Loucy (cell line): ENCODE results near the gene RASGRP1.

Experiments
- H2AFZ ChIP-seq: fragments of 200-600 bp; sonication (generic); 2 replicates; pipeline ENCODE4 v1.6.0; 2016; ENCODE audit warnings: antibody characterized with exemption, mild to moderate bottlenecking, low read length, moderate library complexity
- H3F3A ChIP-seq: fragments of 200-600 bp; 2 replicates; pipeline ENCODE4 v1.6.0; 2016; ENCODE audit warnings: antibody characterized with exemption, low read depth, mild to moderate bottlenecking
- H3K27me3 ChIP-seq: fragments of 200-600 bp; sonication (generic); 2 replicates; pipeline ENCODE4 v1.6.1; 2014; ENCODE audit warnings: low read length, mild to moderate bottlenecking; ENCODE audit not compliant: insufficient read depth, poor library complexity, severe bottlenecking
- H3K36me3 ChIP-seq: fragments of 200-600 bp; sonication (generic); 2 replicates; pipeline ENCODE4 v1.6.1; 2016; ENCODE audit warnings: low read length; ENCODE audit not compliant: insufficient read depth
- H3K4me1 ChIP-seq: fragments of 200-600 bp; sonication (generic); 2 replicates; pipeline ENCODE4 v1.5.1; 2014; ENCODE audit warnings: low read length, mild to moderate bottlenecking; ENCODE audit not compliant: insufficient read depth, poor library complexity, severe bottlenecking
- H3K4me2 ChIP-seq: fragments of 200-600 bp; sonication (generic); 2 replicates; pipeline ENCODE4 v1.6.0; 2014; ENCODE audit warnings: antibody characterized with exemption, low read length, low read depth, mild to moderate bottlenecking; ENCODE audit not compliant: poor library complexity, severe bottlenecking
- H3K4me3 ChIP-seq: fragments of 200-600 bp; sonication (generic); 2 replicates; pipeline ENCODE4 v1.5.1; 2014; ENCODE audit warnings: low read length, mild to moderate bottlenecking, mixed read lengths; ENCODE audit not compliant: poor library complexity, severe bottlenecking
- H3K79me2 ChIP-seq: fragments of 200-600 bp; sonication (generic); 2 replicates; pipeline ENCODE4 v1.6.1; 2014; ENCODE audit warnings: low read length; ENCODE audit not compliant: insufficient read depth
- H3K9ac ChIP-seq: fragments of 200-600 bp; sonication (generic); 2 replicates; pipeline ENCODE4 v1.6.0; 2014; ENCODE audit warnings: mild to moderate bottlenecking, low read depth, low read length, moderate library complexity; ENCODE audit not compliant: poor library complexity, severe bottlenecking
- H3K9me2 ChIP-seq: fragments of 200-600 bp; sonication (generic); replicated peaks from 2 replicates; pipeline ENCODE4 v1.6.1; 2016; ENCODE audit warnings: low read depth, low read length, mixed read lengths
- H3K9me3 ChIP-seq: fragments of 200-600 bp; sonication (generic); 2 replicates; pipeline ENCODE4 v1.6.1; 2014; ENCODE audit warnings: mild to moderate bottlenecking, antibody characterized with exemption, low read length, low read depth; ENCODE audit not compliant: insufficient read depth
- H4K20me1 ChIP-seq: fragments of 200-600 bp; sonication (generic); 2 replicates; pipeline ENCODE4 v1.6.0; 2014; ENCODE audit warnings: antibody characterized with exemption, low read length, mild to moderate bottlenecking; ENCODE audit not compliant: insufficient read depth, poor library complexity, severe bottlenecking
- CTCF ChIP-seq: fragments of 200-600 bp; sonication (generic); conservative IDR thresholded peaks from 2 replicates; pipeline ENCODE4 v1.5.1; 2014; ENCODE audit warnings: mild to moderate bottlenecking, antibody characterized with exemption, low read length
- EZH2phosphoT487 ChIP-seq: fragments of 200-600 bp; IDR thresholded peaks from 2 replicates; pipeline ENCODE4 v1.6.1; 2018; ENCODE audit warnings: antibody characterized with exemption, mild to moderate bottlenecking, moderate library complexity, borderline replicate concordance

Gene RASGRP1

GRCh38 chr15:38577424-38577987 lies 12.9 kb upstream of the RASGRP1 start:
- H3F3A ChIP-seq, result no peaks in the 10 kb centered on the region
- no peaks in the 10 kb centered on the region for H3K79me2 ChIP-seq
- no peaks in the 10 kb centered on the region for H3K27me3 ChIP-seq
- H3K4me3 ChIP-seq, result no peak overlapping the region
- no peak overlapping the region for H2AFZ ChIP-seq
- no peaks in the 10 kb centered on the region for H3K4me1 ChIP-seq
- H4K20me1 ChIP-seq, result no peaks in the 10 kb centered on the region
- H3K4me2 ChIP-seq, result no peak overlapping the region
- no peak overlapping the region for H3K9ac ChIP-seq
- no peaks in the 10 kb centered on the region for H3K9me3 ChIP-seq
- no peaks in the 10 kb centered on the region for H3K36me3 ChIP-seq
- TF ChIP-seq EZH2phosphoT487, result no peak
- no peak for TF ChIP-seq CTCF
- H3K9me2 ChIP-seq, result no peaks in the 10 kb centered on the region

- Histone ChIP-seq H3K9ac (no peak overlapping the region), H3K4me2 (no peak overlapping the region), H3F3A (no peaks in the 10 kb centered on the region), H3K9me3 (no peaks in the 10 kb centered on the region), H3K4me1 (no peaks in the 10 kb centered on the region), H2AFZ (no peak overlapping the region), H3K9me2 (no peaks in the 10 kb centered on the region), H3K36me3 (no peaks in the 10 kb centered on the region), H3K4me3 (no peak overlapping the region), H4K20me1 (no peaks in the 10 kb centered on the region), H3K27me3 (no peaks in the 10 kb centered on the region), H3K79me2 (no peaks in the 10 kb centered on the region)
- TF ChIP-seq EZH2phosphoT487 (no peak), CTCF (no peak)
Measured at GRCh38 chr15:38576837-38577236, 12.2 kb upstream of the RASGRP1 start.

- Histone ChIP-seq H3K4me1 (no peaks in the 10 kb centered on the region), H3K9ac (no peak overlapping the region), H3K4me2 (no peak overlapping the region), H3K9me2 (no peaks in the 10 kb centered on the region), H2AFZ (no peak overlapping the region), H3K9me3 (no peaks in the 10 kb centered on the region), H3K79me2 (no peaks in the 10 kb centered on the region), H4K20me1 (no peaks in the 10 kb centered on the region), H3F3A (no peaks in the 10 kb centered on the region), H3K27me3 (no peaks in the 10 kb centered on the region), H3K36me3 (no peaks in the 10 kb centered on the region), H3K4me3 (no peak overlapping the region)
- TF ChIP-seq EZH2phosphoT487, result no peak
- no peak for TF ChIP-seq CTCF
Measured at GRCh38 chr15:38576261-38576660, 11.6 kb upstream of the RASGRP1 start.
